HEK293 (cell line): ENCODE measurements around the gene MDFIC.

Experiments
- CTCF ChIA-PET: fragments of 350-600 bp; formaldehyde crosslinking; extraction: SDS; loops from one replicate; lab custom pipeline; 2021; ENCODE audit warnings: antibody characterized with exemption; lab: Yijun Ruan, JAX
- POLR2A ChIA-PET: fragments of 300-600 bp; formaldehyde crosslinking; extraction: SDS; loops from one replicate; lab custom pipeline; 2020; ENCODE audit warnings: antibody characterized with exemption, inconsistent platforms; lab: Yijun Ruan, JAX
- H3K27ac ChIP-seq: fragments of 200-500 bp; sonication (Bioruptor generic); 2 replicates; pipeline ENCODE4 v1.5.1; 2014; ENCODE audit warnings: low read depth, low read length, control low read depth, inconsistent platforms; ENCODE audit errors: extremely low read depth
- H3K36me3 ChIP-seq, 2 experiments: fragments of 200-500 bp in 1 of 2; sonication (Bioruptor generic) in 1 of 2; 1 replicate in 1 of 2; 2 replicates in 1 of 2; pipeline ENCODE4 v1.5.1; 2014 to 2017; ENCODE audit warnings: inconsistent platforms in 2 of 2, low read length in 2 of 2; ENCODE audit not compliant: control insufficient read depth in 2 of 2, insufficient read depth in 1 of 2
- H3K4me1 ChIP-seq: fragments of 200-500 bp; sonication (Bioruptor generic); 2 replicates; pipeline ENCODE4 v1.5.1; 2014; ENCODE audit warnings: mild to moderate bottlenecking, low read length, inconsistent platforms; ENCODE audit not compliant: control insufficient read depth, insufficient read depth
- H3K4me3 ChIP-seq: 2 replicates; pipeline ENCODE4 v1.5.1; 2011; ENCODE audit warnings: low read depth, mild to moderate bottlenecking, control low read depth, low read length, moderate library complexity
- H3K9me3 ChIP-seq: fragments of 200-500 bp; sonication (Bioruptor generic); 2 replicates; pipeline ENCODE4 v1.5.1; 2014; ENCODE audit warnings: low read depth, low read length, inconsistent platforms; ENCODE audit not compliant: control insufficient read depth, insufficient read depth
- HIC1 ChIP-seq: fragments of 450-650 bp; formaldehyde crosslinking; IDR thresholded peaks from 2 replicates; pipeline ENCODE4 v1.5.1; 2016; ENCODE audit warnings: missing biosample characterization, missing genetic modification characterization
- HOXA7 ChIP-seq: sonication (generic); formaldehyde crosslinking; IDR thresholded peaks from 2 replicates; pipeline ENCODE4 v1.8.1; 2022; ENCODE audit warnings: missing genetic modification reagents, borderline replicate concordance
- KLF17 ChIP-seq: fragments of 450-650 bp; formaldehyde crosslinking; IDR thresholded peaks from 2 replicates; pipeline ENCODE4 v1.5.1; 2016; ENCODE audit warnings: missing biosample characterization, missing genetic modification characterization
- KLF7 ChIP-seq: fragments of 450-650 bp; formaldehyde crosslinking; IDR thresholded peaks from 2 replicates; pipeline ENCODE4 v1.5.1; 2016; ENCODE audit warnings: missing biosample characterization, missing genetic modification characterization, borderline replicate concordance
- RBAK ChIP-seq: fragments of 450-650 bp; formaldehyde crosslinking; IDR thresholded peaks from 2 replicates; pipeline ENCODE4 v1.5.1; 2016; ENCODE audit warnings: missing biosample characterization, missing genetic modification characterization
- TCF7L2 ChIP-seq: IDR thresholded peaks from 2 replicates; pipeline ENCODE4 v1.6.1; 2011; ENCODE audit warnings: low read depth, mild to moderate bottlenecking, inconsistent platforms, low read length, moderate library complexity, borderline replicate concordance
- ZEB2 ChIP-seq: fragments of 450-650 bp; formaldehyde crosslinking; IDR thresholded peaks from 2 replicates; pipeline ENCODE4 v1.5.1; 2016; ENCODE audit warnings: missing biosample characterization, missing genetic modification characterization
- ZNF132 ChIP-seq: fragments of 450-650 bp; formaldehyde crosslinking; IDR thresholded peaks from 2 replicates; pipeline ENCODE4 v1.5.1; 2017; ENCODE audit warnings: missing biosample characterization, missing genetic modification characterization, borderline replicate concordance
- ZNF148 ChIP-seq: fragments of 450-650 bp; formaldehyde crosslinking; IDR thresholded peaks from 2 replicates; pipeline ENCODE4 v1.5.0; 2017; ENCODE audit warnings: missing biosample characterization, missing genetic modification characterization, borderline replicate concordance
- ZNF202 ChIP-seq: fragments of 450-650 bp; formaldehyde crosslinking; IDR thresholded peaks from 2 replicates; pipeline ENCODE4 v1.5.1; 2016; ENCODE audit warnings: missing biosample characterization, missing genetic modification characterization, borderline replicate concordance
- ZNF274 ChIP-seq, 2 experiments: fragments of 200-500 bp in 1 of 2; fragments of 450-650 bp in 1 of 2; sonication (Bioruptor generic) in 1 of 2; formaldehyde crosslinking in 1 of 2; IDR thresholded peaks; 2 replicates each; pipeline versions ENCODE4 v1.5.1 to v1.6.1; 2014 to 2016; ENCODE audit warnings: borderline replicate concordance in 1 of 2, inconsistent platforms in 1 of 2, low read length in 1 of 2, missing biosample characterization in 1 of 2, missing genetic modification characterization in 1 of 2
- ZNF280D ChIP-seq: fragments of 450-650 bp; formaldehyde crosslinking; IDR thresholded peaks from 2 replicates; pipeline ENCODE4 v1.5.1; 2016; ENCODE audit warnings: missing biosample characterization, missing genetic modification characterization
- ZNF311 ChIP-seq: fragments of 450-650 bp; formaldehyde crosslinking; IDR thresholded peaks from 2 replicates; pipeline ENCODE4 v1.5.1; 2017; ENCODE audit warnings: missing biosample characterization, missing genetic modification characterization, borderline replicate concordance
- ZNF335 ChIP-seq: fragments of 450-650 bp; formaldehyde crosslinking; conservative IDR thresholded peaks from 2 replicates; pipeline ENCODE4 v1.5.1; 2016; ENCODE audit warnings: missing biosample characterization, missing genetic modification characterization
- ZNF341 ChIP-seq: fragments of 450-650 bp; formaldehyde crosslinking; IDR thresholded peaks from 2 replicates; pipeline ENCODE4; 2016; ENCODE audit warnings: low read depth, missing biosample characterization, missing genetic modification characterization
- ZNF398 ChIP-seq: fragments of 450-650 bp; formaldehyde crosslinking; IDR thresholded peaks from 2 replicates; pipeline ENCODE4 v1.5.1; 2017; ENCODE audit warnings: missing biosample characterization, missing genetic modification characterization
- ZNF404 ChIP-seq: fragments of 450-650 bp; formaldehyde crosslinking; IDR thresholded peaks from 2 replicates; pipeline ENCODE4 v1.5.1; 2017; ENCODE audit warnings: missing biosample characterization, missing genetic modification characterization
- ZNF664 ChIP-seq: fragments of 450-650 bp; formaldehyde crosslinking; IDR thresholded peaks from 2 replicates; pipeline ENCODE4 v1.5.1; 2016; ENCODE audit warnings: missing biosample characterization, missing genetic modification characterization
- ZNF704 ChIP-seq: fragments of 450-650 bp; formaldehyde crosslinking; IDR thresholded peaks from 2 replicates; pipeline ENCODE4 v1.5.1; 2016; ENCODE audit warnings: missing biosample characterization, missing genetic modification characterization
- ZNF785 ChIP-seq: fragments of 450-650 bp; formaldehyde crosslinking; IDR thresholded peaks from 2 replicates; pipeline ENCODE4 v1.5.1; 2016; ENCODE audit warnings: missing biosample characterization, missing genetic modification characterization
- ZNF791 ChIP-seq: fragments of 450-650 bp; formaldehyde crosslinking; IDR thresholded peaks from 2 replicates; pipeline ENCODE4 v1.5.1; 2016; ENCODE audit warnings: missing biosample characterization, missing genetic modification characterization
- ZNF792 ChIP-seq: fragments of 450-650 bp; formaldehyde crosslinking; IDR thresholded peaks from 2 replicates; pipeline ENCODE4 v1.5.1; 2016; ENCODE audit warnings: missing biosample characterization, missing genetic modification characterization
- ZNF830 ChIP-seq: fragments of 450-650 bp; IDR thresholded peaks from 2 replicates; pipeline ENCODE4 v1.5.0; 2018; ENCODE audit warnings: missing biosample characterization, missing genetic modification characterization, low read depth, mild to moderate bottlenecking, moderate library complexity

The MDFIC gene

GRCh38 chr7:114901771-114902170 is 20.1 kb upstream of the MDFIC start:
- H3K9me3 ChIP-seq, result no peaks in the 10 kb centered on the region
- H3K27ac ChIP-seq, result no peak overlapping the region
- no peaks in the 10 kb centered on the region for H3K36me3 ChIP-seq
- POLR2A ChIA-PET, result no interaction called here
- no peaks in the 10 kb centered on the region for H3K4me1 ChIP-seq
- no peak for TF ChIP-seq ZNF311 (tag by site-specific recombination)
- TF ChIP-seq ZNF202 (tag by site-specific recombination), result no peak
- no peak for TF ChIP-seq HOXA7 (CRISPR knock-in tag)
- no peak for TF ChIP-seq ZEB2 (tag by site-specific recombination)
- TF ChIP-seq ZNF132 (tag by site-specific recombination), result no peak
- TF ChIP-seq KLF17 (tag by site-specific recombination), result peak; percentile 53; the same call in 1 of the 2 replicates
- no peak for TF ChIP-seq HIC1 (tag by site-specific recombination)
- TF ChIP-seq ZNF830, result no peak
- no peak for TF ChIP-seq ZNF274 (IDR thresholded peaks at IDR 0.05; ENCODE audit: low read length)
- TF ChIP-seq ZNF274 (tag by site-specific recombination; IDR thresholded peaks at IDR 0.05; ENCODE audit: borderline replicate concordance), result no peak
- H3K4me3 ChIP-seq, result no peak overlapping the region
- CTCF ChIA-PET, result no interaction called here

GRCh38 chr7:114903131-114903530 is 18.8 kb upstream of the MDFIC start:
- Histone ChIP-seq H3K36me3 (no peaks in the 10 kb centered on the region), H3K27ac (no peak overlapping the region), H3K9me3 (no peaks in the 10 kb centered on the region), H3K4me3 (no peak overlapping the region), H3K4me1 (no peaks in the 10 kb centered on the region)
- ChIA-PET CTCF (no interaction called here), POLR2A (no interaction called here)
- TF ChIP-seq HOXA7 (CRISPR knock-in tag) (no peak), ZNF791 (tag by site-specific recombination) (no peak), ZNF785 (no peak), TCF7L2 (no peak), ZNF148 (tag by site-specific recombination) (no peak), ZNF311 (tag by site-specific recombination) (no peak), ZNF664 (no peak), ZNF792 (tag by site-specific recombination) (no peak), ZNF341 (tag by site-specific recombination) (no peak), ZNF280D (tag by site-specific recombination) (no peak), KLF7 (tag by site-specific recombination) (no peak), ZNF398 (tag by site-specific recombination) (no peak), RBAK (tag by site-specific recombination) (no peak), ZNF404 (tag by site-specific recombination) (no peak), ZNF335 (tag by site-specific recombination) (no peak), ZNF704 (tag by site-specific recombination) (no peak)
